ENCODE results near the gene NAA16. TPM values are rescaled to one million over a fixed set of nuclear protein-coding genes. Genes with fewer than 3 reads are reported as not detected.

The NAA16 gene
- total RNA-seq, 1 donor from 2014 or later = 22.8 TPM

DNA sequence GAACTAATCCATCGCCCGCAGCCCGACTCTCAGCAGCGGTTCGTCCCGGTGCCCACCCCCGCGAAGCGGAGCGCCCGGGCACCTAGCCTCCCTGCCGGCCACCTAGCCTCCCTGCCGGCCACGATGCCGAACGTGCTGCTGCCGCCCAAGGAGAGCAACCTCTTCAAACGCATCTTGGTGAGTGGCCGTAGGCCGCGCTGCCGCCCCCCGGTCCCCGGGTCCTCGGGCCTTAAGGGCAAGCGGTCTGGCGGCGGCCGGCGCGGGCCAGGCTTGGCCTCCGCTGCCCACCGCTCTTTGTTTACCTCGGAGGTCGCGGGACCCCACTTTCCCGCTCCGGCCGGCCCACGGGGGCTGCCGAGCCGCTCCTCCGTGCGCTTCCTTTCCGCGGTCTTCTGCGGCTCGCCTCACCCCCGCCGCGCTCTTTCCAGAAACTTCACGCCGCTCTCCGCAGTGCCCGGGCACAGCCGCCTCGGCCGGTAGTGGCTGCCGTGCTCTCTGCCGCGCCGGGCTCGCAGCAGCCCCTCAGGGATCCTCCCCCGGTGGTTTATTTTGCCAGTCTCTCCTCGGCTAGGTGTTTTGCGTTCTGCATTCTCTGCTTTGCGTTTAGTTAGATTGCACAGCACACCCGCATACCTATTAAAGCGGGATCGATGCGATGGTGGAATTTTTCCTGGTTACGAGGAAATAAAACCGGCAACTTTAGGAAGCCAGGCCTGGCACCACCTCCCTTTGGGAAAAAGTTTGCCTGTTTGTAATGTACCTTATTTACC lies 524 bp downstream of the NAA16 start:
- H3K4me1 Mint-ChIP-seq (ENCODE audit: unreplicated experiment) = peaks cover 39% of the 10 kb centered on the region
- DNase-seq (ENCODE audit: extremely low spot score, unreplicated experiment) = no peak
- H3K27ac Mint-ChIP-seq (ENCODE audit: unreplicated experiment) = peak overlapping the region; percentile 92
- H3K4me3 Mint-ChIP-seq (ENCODE audit: unreplicated experiment) = peak overlapping the region; percentile 91
- no peaks in the 10 kb centered on the region for H3K9me3 Mint-ChIP-seq (ENCODE audit: unreplicated experiment)
- H3K27me3 Mint-ChIP-seq (ENCODE audit: unreplicated experiment) = no peaks in the 10 kb centered on the region
- TF ChIP-seq CTCF (IDR thresholded peaks at IDR 0.05) = peak; percentile 13
- H3K36me3 Mint-ChIP-seq (ENCODE audit: unreplicated experiment) = no peaks in the 10 kb centered on the region

DNA sequence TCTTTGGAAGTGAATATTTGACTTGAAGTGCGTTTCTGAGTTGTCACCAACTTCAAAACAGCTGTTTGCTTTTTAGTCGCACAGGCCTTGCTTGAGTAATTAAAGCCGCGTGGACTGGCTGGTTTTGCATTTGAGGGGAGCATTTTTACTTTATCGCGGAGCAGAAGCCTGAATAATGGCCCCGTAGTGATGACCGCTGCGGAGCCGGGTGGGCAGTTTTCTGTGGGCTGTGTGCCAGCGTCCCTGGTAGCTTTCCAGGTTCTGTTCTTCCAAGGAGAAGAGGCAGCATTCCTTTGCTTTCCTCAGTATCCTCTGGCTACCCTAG lies 1.1 kb downstream of the NAA16 start:
- peak overlapping the region; percentile 91 for H3K4me3 Mint-ChIP-seq (ENCODE audit: unreplicated experiment)
- H3K9me3 Mint-ChIP-seq (ENCODE audit: unreplicated experiment) = no peaks in the 10 kb centered on the region
- DNase-seq (ENCODE audit: extremely low spot score, unreplicated experiment) = no peak
- no peaks in the 10 kb centered on the region for H3K36me3 Mint-ChIP-seq (ENCODE audit: unreplicated experiment)
- peak overlapping the region; percentile 92 for H3K27ac Mint-ChIP-seq (ENCODE audit: unreplicated experiment)
- H3K4me1 Mint-ChIP-seq (ENCODE audit: unreplicated experiment) = peaks cover 34% of the 10 kb centered on the region
- TF ChIP-seq CTCF (IDR thresholded peaks at IDR 0.05) = no peak
- H3K27me3 Mint-ChIP-seq (ENCODE audit: unreplicated experiment) = no peaks in the 10 kb centered on the region

- no peak for DNase-seq (ENCODE audit: extremely low spot score, unreplicated experiment)
- no peak for TF ChIP-seq CTCF (IDR thresholded peaks at IDR 0.05)
- Mint-ChIP-seq H3K27ac (ENCODE audit: unreplicated experiment) (peak overlapping the region; percentile 41), H3K9me3 (ENCODE audit: unreplicated experiment) (no peaks in the 10 kb centered on the region), H3K4me3 (ENCODE audit: unreplicated experiment) (peak overlapping the region; percentile 91), H3K36me3 (ENCODE audit: unreplicated experiment) (no peaks in the 10 kb centered on the region), H3K27me3 (ENCODE audit: unreplicated experiment) (no peaks in the 10 kb centered on the region), H3K4me1 (ENCODE audit: unreplicated experiment) (peaks cover 34% of the 10 kb centered on the region)
These were observed 2.0 kb downstream of the NAA16 start for GRCh38 chr13:41313117-41313516.

DNA sequence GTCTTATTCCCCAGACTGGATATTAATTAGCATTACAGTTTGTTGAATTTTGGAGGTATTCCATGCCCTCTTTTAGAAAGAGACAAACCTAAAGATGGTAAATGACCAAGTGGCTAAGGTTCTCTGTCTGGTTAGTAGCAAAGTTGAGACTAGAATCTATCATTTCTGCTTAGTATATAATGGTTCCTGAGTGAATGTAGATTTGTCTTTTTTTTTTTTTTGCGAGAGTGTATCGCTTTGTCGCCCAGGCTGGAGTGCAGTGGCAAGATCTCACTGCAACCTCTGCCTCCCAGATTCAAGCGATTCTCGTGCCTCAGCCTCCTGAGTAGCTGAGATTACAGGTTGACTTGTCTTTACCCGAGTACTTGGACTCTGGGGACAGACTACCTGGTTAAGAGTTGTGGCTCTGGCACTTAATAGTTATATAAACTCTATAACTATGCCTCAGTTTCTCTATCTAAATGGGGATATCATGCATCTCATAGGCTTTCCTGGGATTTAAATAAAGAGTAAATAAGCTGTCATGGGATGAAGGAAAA lies 2.7 kb downstream of the NAA16 start:
- TF ChIP-seq CTCF (IDR thresholded peaks at IDR 0.05) = no peak
- H3K36me3 Mint-ChIP-seq (ENCODE audit: unreplicated experiment) = no peaks in the 10 kb centered on the region
- H3K27me3 Mint-ChIP-seq (ENCODE audit: unreplicated experiment) = no peaks in the 10 kb centered on the region
- no peak overlapping the region for H3K27ac Mint-ChIP-seq (ENCODE audit: unreplicated experiment)
- DNase-seq (ENCODE audit: extremely low spot score, unreplicated experiment) = no peak
- H3K9me3 Mint-ChIP-seq (ENCODE audit: unreplicated experiment) = no peaks in the 10 kb centered on the region
- H3K4me3 Mint-ChIP-seq (ENCODE audit: unreplicated experiment) = peak overlapping the region; percentile 45
- H3K4me1 Mint-ChIP-seq (ENCODE audit: unreplicated experiment) = peaks cover 34% of the 10 kb centered on the region

- no peak for DNase-seq (ENCODE audit: extremely low spot score, unreplicated experiment)
- no peak for TF ChIP-seq CTCF (IDR thresholded peaks at IDR 0.05)
These were observed 4.5 kb downstream of the NAA16 start for GRCh38 chr13:41315443-41316047.

More at GRCh38 chr13:41315443-41316047, 4.5 kb downstream of the NAA16 start:
- H3K36me3 Mint-ChIP-seq (ENCODE audit: unreplicated experiment) = peaks cover 1% of the 10 kb centered on the region
- no peaks in the 10 kb centered on the region for H3K27me3 Mint-ChIP-seq (ENCODE audit: unreplicated experiment)
- peaks cover 33% of the 10 kb centered on the region for H3K4me1 Mint-ChIP-seq (ENCODE audit: unreplicated experiment)
- H3K4me3 Mint-ChIP-seq (ENCODE audit: unreplicated experiment) = no peak overlapping the region
- no peaks in the 10 kb centered on the region for H3K9me3 Mint-ChIP-seq (ENCODE audit: unreplicated experiment)
- H3K27ac Mint-ChIP-seq (ENCODE audit: unreplicated experiment) = peak overlapping the region; percentile 3
